VCaP (cell line): ENCODE measurements around the gene PLXNC1.

Source experiments
- H3K27ac ChIP-seq: fragments of 450-650 bp; 2 replicates; pipeline ENCODE4 v1.5.1; 2017
- CTCF ChIP-seq: fragments of 450-650 bp; conservative IDR thresholded peaks from 2 replicates; pipeline ENCODE4 v1.5.1; 2017; ENCODE audit warnings: mild to moderate bottlenecking, moderate library complexity

The PLXNC1 gene

GRCh38 chr12:94289461-94290312 is 141.3 kb downstream of the PLXNC1 start:
- H3K27ac ChIP-seq = no peak overlapping the region
- TF ChIP-seq CTCF = no peak

GRCh38 chr12:94290353-94290752 is 142.0 kb downstream of the PLXNC1 start:
- no peak for TF ChIP-seq CTCF
- H3K27ac ChIP-seq = no peak overlapping the region

- no peak for TF ChIP-seq CTCF
- H3K27ac ChIP-seq = no peak overlapping the region
Observed at GRCh38 chr12:94297096-94297699, 148.8 kb downstream of the PLXNC1 start.

GRCh38 chr12:94297876-94298505 is 149.6 kb downstream of the PLXNC1 start:
- no peak for TF ChIP-seq CTCF
- no peak overlapping the region for H3K27ac ChIP-seq

GRCh38 chr12:94299846-94300245 is 151.5 kb downstream of the PLXNC1 start:
- H3K27ac ChIP-seq = no peak overlapping the region
- TF ChIP-seq CTCF = no peak

- no peak for TF ChIP-seq CTCF
- H3K27ac ChIP-seq = no peak overlapping the region
Observed at GRCh38 chr12:94304012-94304411, 155.6 kb downstream of the PLXNC1 start.

- peak overlapping the region; percentile 18; the same call in 1 of the 2 replicates for H3K27ac ChIP-seq
- TF ChIP-seq CTCF = no peak
Observed at GRCh38 chr12:94304566-94305061, 156.2 kb downstream of the PLXNC1 start.
